Stimulated activated CD4-positive, alpha-beta T cell treated with anti-CD3 and anti-CD28 coated beads, TNF-alpha, amount 100 ng/mL, for 48 hours (primary cell): ENCODE data around the gene YIPF1.
"Not testable (repeated sequence)": the region's sequence is repeated elsewhere in the genome, so short reads cannot be mapped to it uniquely, and the experiment has no call there.

ENCODE experiments used
- DNase-seq, 3 donors: peaks; one replicate each; pipeline ENCODE4 v3.0.0-alpha.2; 2020; ENCODE audit warnings: low read depth in 3 of 3

Gene YIPF1

DNA sequence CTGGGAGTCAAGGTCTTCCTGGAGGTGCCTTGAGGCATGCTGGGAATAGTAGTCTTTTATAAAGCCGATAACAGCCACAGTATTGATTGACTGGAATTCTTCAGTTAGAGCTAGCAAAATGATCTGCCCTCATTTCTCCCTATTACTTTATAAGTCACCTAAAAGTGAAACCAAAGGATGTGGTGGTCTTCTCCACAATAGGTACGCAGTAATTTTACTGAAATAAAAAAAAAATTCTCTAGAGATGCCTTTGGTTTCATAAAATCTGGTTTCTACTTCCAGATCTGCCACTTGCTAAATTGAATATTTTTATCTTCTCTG, 51.0 kb downstream of the YIPF1 start:
- DNase-seq, result no peak

DNA sequence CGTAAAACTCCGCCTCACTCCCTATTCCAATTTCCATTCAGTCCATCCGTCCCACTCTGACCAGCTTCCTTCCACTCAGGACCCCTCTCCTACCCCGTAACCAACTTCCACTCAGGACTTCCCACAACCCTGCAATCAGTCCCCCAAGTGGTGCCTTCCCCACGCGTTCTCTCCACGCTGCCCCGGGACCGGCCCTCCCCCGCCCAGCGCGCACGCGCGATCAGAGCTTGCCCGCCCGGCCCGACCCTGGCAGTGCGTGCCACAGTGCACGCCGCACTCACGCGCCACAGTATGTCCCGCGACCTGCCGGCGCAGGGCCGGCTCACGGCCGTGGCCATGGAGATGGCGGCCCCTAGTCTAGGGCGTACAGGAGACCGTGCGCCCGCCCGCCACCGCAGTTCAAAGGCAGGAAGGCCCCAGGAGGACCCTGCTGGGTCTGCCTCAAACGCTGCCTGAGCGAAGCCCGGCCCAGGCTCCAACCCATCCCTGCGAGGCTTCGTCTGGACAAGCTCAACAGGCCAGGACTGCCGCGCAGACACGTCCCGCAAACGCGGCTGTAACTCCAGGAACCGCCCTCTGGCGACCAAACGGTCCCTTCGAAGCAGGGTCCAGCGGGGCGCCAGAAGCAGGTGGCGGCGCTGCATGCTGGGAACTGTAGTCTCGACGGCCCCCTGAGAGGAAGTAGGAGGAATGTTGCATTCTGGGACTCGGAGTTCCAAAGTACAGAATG, 51.5 kb downstream of the YIPF1 start, which contains the start of gene NDC1:
NDC1 (minus strand) TSS at position 373 of the 730 bp plus-strand sequence; CDS start at position 338, 35 bp downstream.
- DNase-seq, result peak; percentile 67 to 85 (median 82)

DNA sequence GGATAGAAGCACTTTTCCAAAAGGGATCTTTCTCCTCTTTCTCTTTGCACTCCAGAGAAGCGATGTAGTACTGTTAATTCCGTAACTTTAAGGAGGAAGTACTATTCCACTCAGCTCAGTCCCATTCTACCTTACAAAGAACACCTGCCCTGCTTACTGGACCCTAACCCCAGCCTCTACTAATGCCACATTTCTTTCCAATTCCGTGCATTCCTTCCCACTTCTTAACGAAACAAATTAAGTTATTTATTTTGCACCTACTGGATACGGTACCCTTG, 52.0 kb downstream of the YIPF1 start:
- DNase-seq, result no peak

DNA sequence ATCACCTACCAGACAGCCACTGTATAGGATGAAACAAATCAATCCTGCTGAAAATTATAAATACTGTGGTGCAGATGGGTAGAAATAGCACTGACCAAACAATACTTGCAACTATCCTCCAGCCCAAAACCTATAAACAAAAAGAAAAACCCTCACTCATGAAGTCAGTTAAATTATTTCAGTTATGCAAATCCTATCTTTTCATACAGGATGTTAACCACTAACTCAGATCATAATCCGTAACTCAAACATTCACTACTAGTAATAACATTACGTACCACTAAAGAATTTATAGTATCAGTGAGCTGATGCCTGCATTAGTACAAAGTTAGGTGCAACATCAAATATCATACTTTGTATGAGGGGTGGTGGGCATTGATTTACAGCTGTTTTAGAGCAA, 54.1 kb downstream of the YIPF1 start:
- no peak for DNase-seq

DNA sequence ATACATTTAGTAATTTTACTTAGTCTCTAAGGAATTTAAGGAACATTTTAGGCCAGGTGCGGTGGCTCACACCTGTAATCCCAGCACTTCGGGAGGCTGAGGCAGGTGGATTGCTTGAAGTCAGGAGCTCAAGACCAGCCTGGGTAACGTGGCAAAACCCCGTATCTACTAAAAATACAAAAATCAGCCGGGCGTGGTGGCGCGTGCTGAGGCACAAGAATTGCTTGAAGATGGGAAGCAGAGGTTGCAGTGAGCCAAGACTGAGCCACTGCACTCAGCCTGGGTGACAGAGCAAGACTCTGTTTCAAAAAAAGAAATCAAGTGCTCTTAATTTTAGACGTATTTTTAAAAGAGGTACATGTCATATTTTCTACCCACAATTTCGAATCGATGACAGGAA, 54.8 kb downstream of the YIPF1 start:
- no peak for DNase-seq

DNA sequence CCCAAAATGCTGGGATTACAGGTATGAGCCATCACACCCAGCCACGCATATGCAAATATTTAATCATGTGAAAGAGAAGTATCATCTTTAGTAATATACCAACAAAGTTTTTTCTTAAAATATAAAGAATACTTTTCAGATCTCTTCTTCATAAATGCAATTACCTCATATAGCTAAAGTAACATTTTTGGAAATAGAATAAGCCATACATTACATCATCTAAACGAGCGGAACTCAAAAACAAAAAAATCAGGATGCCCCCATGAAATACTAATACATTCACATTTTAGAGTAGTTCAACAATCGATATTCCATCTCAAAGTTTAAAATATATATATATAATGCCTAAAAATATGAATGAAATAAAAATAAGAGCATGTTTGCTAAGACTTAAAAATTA, 56.2 kb downstream of the YIPF1 start:
- DNase-seq, result no peak

DNA sequence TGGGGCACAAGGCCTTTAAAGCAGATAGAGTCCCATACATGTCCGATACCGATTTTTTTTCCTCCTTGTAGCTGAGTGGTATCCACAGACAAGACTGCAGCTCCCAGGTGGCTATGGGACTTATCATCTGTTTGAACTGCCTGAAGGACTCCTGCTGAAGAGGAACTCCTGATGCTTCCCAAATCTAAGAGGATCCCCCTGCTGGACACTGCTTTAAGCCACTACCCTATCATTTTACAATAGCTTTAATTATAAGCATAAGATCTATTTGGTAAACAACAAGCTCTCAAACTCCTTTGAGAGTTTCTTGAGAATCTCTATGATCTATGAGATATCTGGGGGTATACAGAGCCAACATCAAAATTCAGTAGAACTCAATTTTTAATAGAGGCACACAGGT, 63.2 kb downstream of the YIPF1 start:
- DNase-seq, result no peak

DNA sequence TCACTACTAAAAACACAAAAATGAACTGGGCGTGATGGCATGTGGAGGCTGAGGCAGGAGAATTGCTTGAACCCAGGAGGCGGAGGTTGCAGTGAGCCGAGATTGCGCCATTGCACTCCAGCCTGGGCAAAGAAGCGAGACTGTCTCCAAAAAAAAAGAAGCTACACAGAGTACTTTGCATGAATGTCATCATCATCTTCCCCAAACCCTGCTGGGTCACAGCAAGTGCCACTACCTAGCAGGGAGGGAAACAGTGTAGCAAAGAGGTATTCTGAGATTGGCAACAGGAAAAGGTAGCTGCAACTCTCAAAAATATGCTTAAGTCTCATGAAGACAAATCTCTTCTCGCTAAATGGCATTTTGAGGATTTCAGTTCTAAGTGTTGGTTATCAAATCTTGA, 64.3 kb downstream of the YIPF1 start:
- DNase-seq, result no peak

DNA sequence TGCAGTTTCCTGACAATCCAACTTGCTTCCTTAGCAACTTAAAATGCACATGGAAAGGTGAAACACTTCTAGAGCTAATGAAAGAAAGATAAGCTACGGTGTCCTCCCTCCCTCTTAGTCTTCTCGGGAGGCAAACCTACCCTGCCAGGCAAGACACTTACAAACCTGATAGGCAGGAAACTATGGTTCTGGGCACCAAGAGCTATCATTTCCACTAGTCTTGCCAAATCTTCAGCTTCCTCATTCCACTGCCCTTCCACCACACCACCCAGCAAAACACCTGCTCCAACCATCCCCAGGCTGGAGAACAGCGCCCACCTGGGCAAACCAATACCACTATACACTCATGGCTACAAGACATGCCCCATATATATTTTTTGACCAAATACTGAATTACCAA, 66.7 kb downstream of the YIPF1 start:
- no peak for DNase-seq

DNA sequence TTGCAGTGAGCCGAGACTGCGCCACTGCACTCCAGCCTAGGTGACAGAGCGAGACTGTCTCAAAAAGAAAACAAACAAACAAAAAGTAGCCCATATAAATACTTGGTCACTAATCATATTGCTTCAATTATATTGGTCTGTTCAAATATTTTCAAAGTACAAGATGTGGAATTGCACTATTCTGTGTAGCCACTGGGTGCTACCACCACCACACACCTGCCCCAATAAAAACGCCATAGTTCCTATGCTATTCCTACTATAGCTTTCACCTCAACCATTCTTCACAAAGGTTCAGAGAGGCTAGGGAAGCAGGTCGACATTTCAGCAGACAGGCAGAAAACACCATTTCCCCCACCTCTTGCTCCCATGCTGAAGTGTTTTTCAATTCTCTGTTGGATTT, 68.2 kb downstream of the YIPF1 start:
- DNase-seq, result no peak

DNA sequence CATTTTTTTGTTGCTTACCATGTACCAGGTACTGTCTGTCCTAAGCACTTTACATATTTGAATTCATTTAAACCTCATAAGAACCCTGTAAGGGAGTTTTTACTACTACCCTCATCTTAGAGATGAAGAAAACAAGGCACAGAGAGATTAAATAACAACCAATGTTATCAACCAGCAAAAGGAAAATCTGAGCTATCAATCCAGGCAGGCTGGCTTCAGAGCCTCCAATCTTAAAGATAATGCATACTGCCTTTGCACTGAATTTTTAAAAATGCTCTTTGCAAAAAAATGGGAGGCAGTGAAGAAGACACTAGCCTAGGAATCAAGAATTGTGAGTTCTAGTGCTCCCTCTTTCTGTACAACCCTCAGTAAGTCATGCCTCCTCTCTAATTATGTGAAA, 70.2 kb downstream of the YIPF1 start:
- no peak for DNase-seq

DNA sequence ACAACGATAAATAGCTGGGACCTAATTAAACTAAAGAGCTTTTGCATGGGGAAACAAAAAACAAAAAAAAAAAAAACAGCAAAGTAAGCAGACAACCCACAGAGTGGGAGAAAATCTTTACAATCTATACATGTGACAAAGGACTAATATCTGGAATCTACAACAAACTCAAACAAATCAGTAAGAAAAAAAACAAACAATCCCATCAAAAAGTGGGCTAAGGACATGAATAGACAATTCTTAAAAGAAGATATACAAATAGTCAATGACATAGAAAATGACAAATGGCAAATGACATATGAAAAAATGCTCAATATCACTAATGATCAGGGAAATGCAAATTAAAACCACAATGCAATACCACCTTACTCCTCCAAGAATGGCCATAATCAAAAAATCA, 73.0 kb downstream of the YIPF1 start:
- not testable (repeated sequence) for DNase-seq

DNA sequence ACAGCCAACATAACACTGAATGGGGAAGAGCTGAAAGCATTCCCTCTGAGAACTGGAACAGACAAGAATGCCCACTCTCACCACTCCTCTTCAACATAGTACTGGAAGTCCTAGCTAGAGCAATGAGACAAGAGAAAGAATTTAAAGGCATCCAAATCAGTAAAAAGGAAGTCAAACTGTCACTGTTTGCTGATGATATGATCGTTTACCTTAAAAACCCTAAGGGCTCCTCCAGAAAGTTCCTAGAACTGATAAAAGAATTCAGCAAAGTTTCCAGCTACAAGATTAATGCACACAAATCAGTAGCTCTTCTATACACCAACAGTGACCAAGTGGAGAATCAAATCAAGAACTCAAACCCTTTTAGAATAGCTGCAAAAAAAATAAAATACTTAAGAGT, 74.1 kb downstream of the YIPF1 start:
- DNase-seq, result not testable (repeated sequence)

DNA sequence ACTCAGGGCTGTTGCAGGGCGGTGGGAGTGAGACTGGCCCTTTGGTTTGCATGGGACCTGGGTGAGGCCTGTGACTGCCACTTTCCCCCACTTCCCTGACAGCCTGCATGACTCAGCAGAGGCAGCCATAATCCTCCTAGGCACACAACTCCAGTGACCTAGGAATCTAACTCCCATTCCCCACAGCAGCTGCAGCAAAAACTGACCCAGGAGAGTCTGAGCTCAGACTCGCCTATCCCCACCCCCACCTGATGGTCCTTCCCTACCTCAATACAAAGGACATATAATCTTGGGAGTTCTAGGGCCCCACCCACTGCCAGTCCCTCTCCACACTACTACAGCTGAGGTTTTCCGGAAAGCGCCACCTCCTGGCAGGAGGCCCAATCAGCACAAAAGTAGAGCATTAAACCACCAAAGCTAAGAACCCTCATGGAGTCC, 78.2 kb downstream of the YIPF1 start:
- peak in 2 of 3 donors; percentile 1 to 2 for DNase-seq

DNA sequence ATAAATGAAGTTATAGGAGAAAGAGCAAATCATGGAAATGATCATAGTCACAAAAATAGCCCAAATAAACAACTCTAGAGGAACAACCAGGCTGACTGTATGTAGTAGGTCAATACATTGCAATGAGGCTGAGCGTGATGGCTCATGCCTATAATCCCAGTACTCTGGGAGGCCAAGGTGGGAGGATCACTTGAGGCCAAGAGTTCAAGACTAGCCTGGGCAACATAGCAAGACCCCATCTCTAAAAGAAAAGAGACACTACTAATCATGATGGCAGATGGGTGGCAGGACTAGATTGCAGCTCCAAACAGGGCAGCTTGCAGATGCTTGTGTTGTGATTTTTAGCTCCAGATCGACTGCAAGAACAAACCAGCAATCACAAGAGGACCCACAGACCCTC, 79.1 kb downstream of the YIPF1 start:
- no peak for DNase-seq

DNA sequence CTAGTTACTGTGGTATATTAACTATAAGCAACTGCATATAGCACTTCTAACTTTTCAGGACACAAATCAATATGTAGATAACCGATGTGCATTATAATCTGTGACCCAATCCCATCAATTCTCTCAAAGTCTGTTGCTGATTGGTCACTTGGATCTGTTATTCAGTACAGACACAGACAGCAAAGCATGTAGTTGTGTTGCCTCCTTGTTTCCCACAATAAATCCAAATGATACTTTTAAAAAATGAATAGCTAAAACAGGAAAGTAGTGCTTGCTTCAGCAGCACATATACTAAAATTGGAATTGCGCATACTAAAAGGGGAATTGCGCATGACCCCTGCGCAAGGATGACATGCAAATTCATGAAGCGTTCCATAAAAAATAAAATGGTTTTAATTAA, 79.6 kb downstream of the YIPF1 start:
- no peak for DNase-seq

DNA sequence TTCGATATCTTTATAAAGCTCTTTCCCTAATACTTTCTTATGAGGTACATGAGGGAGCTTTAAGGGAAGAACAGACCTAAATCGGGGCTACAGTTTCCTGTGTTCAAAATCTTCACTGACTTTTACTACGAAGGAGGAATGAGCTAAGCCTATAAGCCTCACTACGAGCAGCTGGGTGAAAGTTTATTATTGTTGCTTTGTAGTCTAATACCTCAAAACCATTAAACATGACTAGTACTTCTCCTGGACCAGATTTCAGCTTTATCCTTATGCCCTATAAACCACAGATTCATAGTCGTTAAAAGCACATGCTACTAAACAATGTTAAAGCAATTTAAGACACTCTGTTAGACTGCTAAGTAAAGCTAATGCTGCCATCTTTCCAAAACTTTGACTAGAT, 81.7 kb downstream of the YIPF1 start:
- no peak for DNase-seq

DNA sequence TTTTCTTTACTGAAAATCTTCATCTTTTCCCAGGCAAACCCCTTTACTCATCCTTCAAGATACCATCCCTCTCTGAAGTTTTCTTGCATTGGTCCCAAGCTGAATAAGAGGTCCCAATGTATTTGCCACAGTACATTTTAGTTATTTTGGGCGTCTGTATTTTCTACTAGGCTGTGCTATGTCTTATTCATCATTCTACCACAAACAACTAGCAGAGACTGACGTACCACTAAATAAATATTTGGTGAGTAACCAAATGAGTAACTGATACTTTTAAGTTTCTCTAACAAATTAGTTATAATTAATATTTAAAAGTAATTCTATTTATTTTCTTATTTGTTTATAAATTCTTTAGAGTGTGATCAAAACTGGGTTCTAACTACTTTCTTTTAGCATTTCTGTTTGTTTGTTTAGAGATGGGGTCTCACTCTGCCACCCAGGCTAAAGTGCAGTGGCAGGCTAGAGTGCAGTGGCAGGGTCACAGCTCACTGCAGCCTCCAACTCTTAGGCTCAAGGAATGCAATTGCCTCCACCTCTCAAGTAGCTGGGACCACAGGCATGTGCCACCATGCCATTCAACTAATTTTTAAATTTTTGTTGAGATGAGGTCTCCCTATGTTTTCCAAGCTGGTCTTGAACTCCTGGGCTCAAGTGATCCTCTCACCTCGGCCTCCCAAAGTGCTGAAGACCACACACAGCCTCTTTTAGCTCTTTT, 84.6 kb downstream of the YIPF1 start:
- DNase-seq, result no peak

DNA sequence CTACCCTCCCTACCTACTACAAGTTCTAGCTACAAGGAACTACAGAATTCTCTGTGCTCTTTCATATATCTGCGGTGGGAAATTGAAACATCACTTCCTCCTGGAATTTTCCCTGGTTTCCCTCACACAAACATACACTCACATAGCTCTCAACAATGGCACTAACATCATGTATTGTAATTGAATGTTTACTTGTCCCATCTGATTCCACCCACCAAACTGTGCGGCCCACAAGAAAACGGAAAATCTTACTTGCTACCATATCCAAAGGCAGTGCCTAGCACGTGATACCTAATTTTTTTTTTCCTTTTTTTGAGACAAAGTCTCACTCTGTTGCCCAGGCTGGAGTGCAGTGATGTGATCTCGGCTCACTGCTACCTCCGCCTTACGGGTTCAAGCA, 85.4 kb downstream of the YIPF1 start:
- DNase-seq, result no peak
